ENCODE results near the gene MAZ. TPM values are rescaled to one million over a fixed set of nuclear protein-coding genes. Genes with fewer than 3 reads are reported as not detected.
"Not testable (repeated sequence)": the region's sequence is repeated elsewhere in the genome, so short reads cannot be mapped to it uniquely, and the experiment has no call there.

The MAZ gene
- total and polyA plus RNA-seq, 4 donors, result 16.0 to 272 (median 45.1) TPM

GRCh38 chr16:29756654-29757053, 49.7 kb upstream of the MAZ start (continued):
- no peak for TF ChIP-seq HNF4G (IDR thresholded peaks at IDR 0.05)

GRCh38 chr16:29757086-29757485, 49.2 kb upstream of the MAZ start:
- H3K27ac ChIP-seq (ENCODE audit: low read depth in 1 of 2, low read length in 2 of 2); H3K27me3 ChIP-seq (ENCODE audit: control insufficient read depth in 4 of 4, insufficient read depth in 4 of 4, low read length in 3 of 4); H3K4me3 ChIP-seq (ENCODE audit: low read depth in 1 of 3, low read length in 3 of 3); DNase-seq (ENCODE audit: low spot score); H3K9ac ChIP-seq (ENCODE audit: low read depth in 1 of 2, low read length in 2 of 2); H3K9me3 ChIP-seq (ENCODE audit: control insufficient read depth in 4 of 4, low read length in 3 of 4); H3K36me3 ChIP-seq (ENCODE audit: control insufficient read depth in 4 of 4, insufficient read depth in 3 of 4, low read depth in 1 of 4, low read length in 3 of 4): not testable (repeated sequence)
- 80% methylated on average over 8 of the region's 8 CpGs for WGBS
- peaks cover 6 to 48% (median 34%) of the 10 kb centered on the region in 4 donors for H3K4me1 ChIP-seq (ENCODE audit: control insufficient read depth in 4 of 4, insufficient read depth in 4 of 4, low read length in 3 of 4)

GRCh38 chr16:29757950-29758466, 48.3 kb upstream of the MAZ start:
- TF ChIP-seq ATF3 (IDR thresholded peaks at IDR 0.05), result peak; percentile 92
- TF ChIP-seq HNF4G (IDR thresholded peaks at IDR 0.05), result peak; percentile 45
- TF ChIP-seq RAD21 (IDR thresholded peaks at IDR 0.05), result peak; percentile 23 to 32
- TF ChIP-seq HNF4A (conservative IDR thresholded peaks at IDR 0.05), result peak; percentile 81 to 89
- peak; percentile 66 for TF ChIP-seq YY1 (IDR thresholded peaks at IDR 0.05)
- TF ChIP-seq REST (IDR thresholded peaks at IDR 0.05), result peak; percentile 67
- TF ChIP-seq NR2F2 (IDR thresholded peaks at IDR 0.05), result no peak
- no peak for TF ChIP-seq FOXA1 (IDR thresholded peaks at IDR 0.05)
- TF ChIP-seq RXRA (IDR thresholded peaks at IDR 0.05), result peak; percentile 78 to 86
- TF ChIP-seq MAX (IDR thresholded peaks at IDR 0.05), result peak; percentile 58
- TF ChIP-seq ZBTB33 (IDR thresholded peaks at IDR 0.05), result no peak
- TF ChIP-seq EGR1 (IDR thresholded peaks at IDR 0.05; ENCODE audit: low read depth in 2 of 2), result no peak
- no peak for TF ChIP-seq TAF1 (conservative IDR thresholded peaks at IDR 0.05)
- TF ChIP-seq GABPA (IDR thresholded peaks at IDR 0.05 in 1 of 2, conservative IDR thresholded peaks at IDR 0.05 in 1 of 2), result peak in 1 of 2 donors; percentile 35
- no peak for TF ChIP-seq FOXA2 (IDR thresholded peaks at IDR 0.05)
- TF ChIP-seq JUND (IDR thresholded peaks at IDR 0.05), result peak in 1 of 2 donors; percentile 81
- peak; percentile 32 for TF ChIP-seq CTCF (IDR thresholded peaks at IDR 0.05; ENCODE audit: low read depth, low read length, missing input control)
- peak; percentile 84 for TF ChIP-seq SP1 (IDR thresholded peaks at IDR 0.05)
- no peaks in the 10 kb centered on the region for H3K9me3 ChIP-seq (ENCODE audit: control insufficient read depth in 4 of 4, low read length in 3 of 4)
- no peaks in the 10 kb centered on the region for H3K36me3 ChIP-seq (ENCODE audit: control insufficient read depth in 4 of 4, insufficient read depth in 3 of 4, low read depth in 1 of 4, low read length in 3 of 4)
- no peak overlapping the region for H3K9ac ChIP-seq (ENCODE audit: low read depth in 1 of 2, low read length in 2 of 2)
- 49% methylated on average over 6 of the region's 6 CpGs for WGBS
- H3K27ac ChIP-seq (ENCODE audit: low read depth in 1 of 2, low read length in 2 of 2), result peak overlapping the region; percentile 38 to 69
- peaks cover 6 to 50% (median 35%) of the 10 kb centered on the region in 4 donors for H3K4me1 ChIP-seq (ENCODE audit: control insufficient read depth in 4 of 4, insufficient read depth in 4 of 4, low read length in 3 of 4)
- no peaks in the 10 kb centered on the region for H3K27me3 ChIP-seq (ENCODE audit: control insufficient read depth in 4 of 4, insufficient read depth in 4 of 4, low read length in 3 of 4)
- DNase-seq (ENCODE audit: low spot score), result no peak
- no peak overlapping the region for H3K4me3 ChIP-seq (ENCODE audit: low read depth in 1 of 3, low read length in 3 of 3)
